Inflammatory macrophage (primary cell): Measurements from ENCODE around the gene SLC12A7.

Source experiments
- DNase-seq, 2 donors: peaks; one replicate each; pipeline ENCODE4 v3.0.0-alpha.2; 2020 to 2022

The SLC12A7 gene

GRCh38 chr5:1077026-1077425 is 34.8 kb downstream of the SLC12A7 start:
- DNase-seq, result no peak

- no peak for DNase-seq
These were observed 35.5 kb downstream of the SLC12A7 start for GRCh38 chr5:1076406-1076805.

- no peak for DNase-seq
These were observed 35.9 kb downstream of the SLC12A7 start for GRCh38 chr5:1075931-1076330.

GRCh38 chr5:1075555-1075881 is 36.3 kb downstream of the SLC12A7 start:
- DNase-seq, result no peak

- no peak for DNase-seq
These were observed 36.9 kb downstream of the SLC12A7 start for GRCh38 chr5:1074816-1075554.

GRCh38 chr5:1074226-1074625 is 37.6 kb downstream of the SLC12A7 start:
- no peak for DNase-seq

- DNase-seq, result no peak
These were observed 38.4 kb downstream of the SLC12A7 start for GRCh38 chr5:1073239-1074102.

- DNase-seq, result no peak
These were observed 42.2 kb downstream of the SLC12A7 start for GRCh38 chr5:1069720-1070088.

GRCh38 chr5:1068895-1069719 is 42.8 kb downstream of the SLC12A7 start:
- no peak for DNase-seq

GRCh38 chr5:1068204-1068894 is 43.5 kb downstream of the SLC12A7 start:
- DNase-seq, result no peak

- no peak for DNase-seq
These were observed 44.4 kb downstream of the SLC12A7 start for GRCh38 chr5:1067141-1068121.

GRCh38 chr5:1066676-1067075 is 45.2 kb downstream of the SLC12A7 start:
- DNase-seq, result no peak

GRCh38 chr5:1065891-1066650 is 45.8 kb downstream of the SLC12A7 start:
- DNase-seq, result no peak

GRCh38 chr5:1065143-1065750 is 46.6 kb downstream of the SLC12A7 start:
- DNase-seq, result no peak

- DNase-seq, result no peak
These were observed 47.3 kb downstream of the SLC12A7 start for GRCh38 chr5:1064383-1065142.

GRCh38 chr5:1063661-1064382 is 48.0 kb downstream of the SLC12A7 start:
- DNase-seq, result no peak

GRCh38 chr5:1062761-1063568 is 48.9 kb downstream of the SLC12A7 start:
- no peak for DNase-seq

GRCh38 chr5:1061916-1062315 is 49.9 kb downstream of the SLC12A7 start:
- no peak for DNase-seq
